ENCODE results near the gene MRPL55.

Gene MRPL55

GRCh38 chr1:228101614-228101993, 7.5 kb downstream of the MRPL55 start:
- peak; percentile 25 for DNase-seq (ENCODE audit: low spot score)

GRCh38 chr1:228100822-228101613, 8.1 kb downstream of the MRPL55 start:
- DNase-seq (ENCODE audit: low spot score) = peak; percentile 13

- no peak for DNase-seq (ENCODE audit: low spot score)
Observed at GRCh38 chr1:228099331-228099732, 9.8 kb downstream of the MRPL55 start.

- DNase-seq (ENCODE audit: low spot score) = no peak
Observed at GRCh38 chr1:228098323-228098931, 10.7 kb downstream of the MRPL55 start.

GRCh38 chr1:228097333-228098081, 11.6 kb downstream of the MRPL55 start:
- DNase-seq (ENCODE audit: low spot score) = no peak

GRCh38 chr1:228096416-228097332, 12.4 kb downstream of the MRPL55 start:
- no peak for DNase-seq (ENCODE audit: low spot score)

GRCh38 chr1:228095938-228096337, 13.2 kb downstream of the MRPL55 start:
- no peak for DNase-seq (ENCODE audit: low spot score)

GRCh38 chr1:228095161-228095560, 13.9 kb downstream of the MRPL55 start:
- DNase-seq (ENCODE audit: low spot score) = no peak

GRCh38 chr1:228094432-228095016, 14.6 kb downstream of the MRPL55 start:
- no peak for DNase-seq (ENCODE audit: low spot score)

GRCh38 chr1:228093050-228093906, 15.8 kb downstream of the MRPL55 start:
- no peak for DNase-seq (ENCODE audit: low spot score)

GRCh38 chr1:228092342-228093049, 16.6 kb downstream of the MRPL55 start:
- no peak for DNase-seq (ENCODE audit: low spot score)

- DNase-seq (ENCODE audit: low spot score) = no peak
Observed at GRCh38 chr1:228091084-228091483, 18.0 kb downstream of the MRPL55 start.

GRCh38 chr1:228090613-228091081, 18.5 kb downstream of the MRPL55 start:
- no peak for DNase-seq (ENCODE audit: low spot score)

- DNase-seq (ENCODE audit: low spot score) = no peak
Observed at GRCh38 chr1:228089519-228090380, 19.3 kb downstream of the MRPL55 start.

GRCh38 chr1:228088586-228089498, 20.3 kb downstream of the MRPL55 start:
- DNase-seq (ENCODE audit: low spot score) = peak; percentile 41

- peak; percentile 78 for DNase-seq (ENCODE audit: low spot score)
Observed at GRCh38 chr1:228087771-228088251, 21.3 kb downstream of the MRPL55 start.

- peak; percentile 76 for DNase-seq (ENCODE audit: low spot score)
Observed at GRCh38 chr1:228085287-228085951, 23.7 kb downstream of the MRPL55 start.
